Stimulated activated naive CD4-positive, alpha-beta T cell (primary cell): Measurements from ENCODE around the gene AGMO.

Source experiments
- DNase-seq, 6 experiments: peaks; one replicate each; lab custom pipeline; 2025; lab: John Stamatoyannopoulos, UW

AGMO gene

DNA sequence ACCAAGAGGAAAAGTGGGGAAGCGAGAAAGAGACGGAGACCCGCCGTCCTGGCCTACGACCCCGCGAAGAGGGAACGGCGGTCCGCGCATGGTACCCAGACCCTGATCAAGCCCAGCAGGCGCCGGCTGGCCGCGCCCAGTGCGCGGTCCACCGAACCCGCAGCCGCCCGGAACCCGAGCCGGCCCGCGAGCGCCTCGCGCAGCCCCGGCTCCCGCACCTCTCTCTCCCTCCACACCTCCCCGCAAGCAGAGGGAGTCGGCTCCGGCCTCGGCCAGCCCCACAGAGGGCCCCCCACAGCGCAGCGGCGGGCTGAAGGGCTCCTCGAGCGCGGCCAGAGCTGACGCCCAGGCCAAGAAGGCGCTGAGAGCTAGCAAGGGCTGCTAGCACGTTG, 164.7 kb downstream of the AGMO start:
- no peak for DNase-seq

DNA sequence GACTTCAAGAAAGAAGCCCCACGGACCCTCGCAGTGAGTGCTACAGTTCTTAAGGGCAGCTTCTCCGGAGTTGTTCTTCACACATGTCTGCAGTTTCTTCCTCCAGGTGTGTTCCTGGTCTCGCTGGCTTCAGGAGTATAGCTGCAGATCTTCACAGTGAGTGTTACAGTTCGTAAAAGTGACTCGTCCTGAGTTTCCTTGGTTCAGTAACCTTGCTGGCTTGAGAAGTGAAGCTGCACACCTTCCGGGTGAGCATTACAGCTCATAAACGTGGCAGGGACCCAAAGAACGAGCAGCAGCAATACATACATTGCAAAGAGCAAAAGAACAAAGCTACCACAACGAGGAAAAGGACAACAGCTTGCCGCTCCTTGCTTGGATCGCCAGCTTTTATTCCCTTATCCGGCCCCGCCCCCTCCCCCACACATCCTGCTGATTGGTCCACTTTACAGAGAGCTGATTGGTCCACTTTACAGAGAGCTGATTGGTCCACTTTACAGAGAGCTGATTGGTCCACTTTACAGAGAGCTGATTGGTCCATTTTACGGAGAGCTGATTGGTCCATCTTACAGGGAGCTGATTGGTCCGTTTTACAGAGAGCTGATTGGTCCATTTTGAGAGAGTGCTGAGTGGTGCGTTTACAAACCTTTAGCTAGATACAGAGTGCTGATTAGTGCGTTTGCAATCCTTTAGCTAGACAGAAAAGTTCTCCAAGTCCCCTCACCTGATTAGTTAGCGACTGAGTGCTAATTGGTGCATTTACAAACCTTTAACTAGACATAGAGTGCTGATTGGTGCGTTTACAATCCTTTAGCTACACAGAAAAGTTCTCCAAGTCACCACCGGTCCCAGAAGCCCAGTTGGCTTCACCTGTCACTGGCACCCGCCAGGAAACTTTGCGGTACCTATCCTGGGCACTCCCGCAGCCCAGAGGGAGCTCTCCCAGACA, 165.3 kb downstream of the AGMO start:
- no peak for DNase-seq

DNA sequence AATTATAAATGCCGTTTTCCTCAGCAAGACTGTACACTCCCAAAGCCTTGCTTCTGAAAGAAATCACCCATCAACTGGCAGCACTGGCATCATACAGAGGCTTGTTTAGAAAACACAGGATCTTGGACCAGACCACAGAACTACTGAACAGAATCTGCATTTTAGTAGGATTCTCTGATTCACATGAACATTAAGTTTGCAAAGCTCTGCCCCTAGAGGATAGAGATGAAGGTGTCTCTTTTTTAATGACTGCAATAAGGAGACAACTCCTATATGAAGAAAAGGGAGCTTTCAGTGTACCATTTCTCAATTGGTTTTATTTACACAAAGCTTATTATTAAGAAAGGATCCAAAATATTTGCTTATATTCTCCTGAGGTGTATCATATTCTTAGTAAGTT, 172.7 kb downstream of the AGMO start:
- no peak for DNase-seq

DNA sequence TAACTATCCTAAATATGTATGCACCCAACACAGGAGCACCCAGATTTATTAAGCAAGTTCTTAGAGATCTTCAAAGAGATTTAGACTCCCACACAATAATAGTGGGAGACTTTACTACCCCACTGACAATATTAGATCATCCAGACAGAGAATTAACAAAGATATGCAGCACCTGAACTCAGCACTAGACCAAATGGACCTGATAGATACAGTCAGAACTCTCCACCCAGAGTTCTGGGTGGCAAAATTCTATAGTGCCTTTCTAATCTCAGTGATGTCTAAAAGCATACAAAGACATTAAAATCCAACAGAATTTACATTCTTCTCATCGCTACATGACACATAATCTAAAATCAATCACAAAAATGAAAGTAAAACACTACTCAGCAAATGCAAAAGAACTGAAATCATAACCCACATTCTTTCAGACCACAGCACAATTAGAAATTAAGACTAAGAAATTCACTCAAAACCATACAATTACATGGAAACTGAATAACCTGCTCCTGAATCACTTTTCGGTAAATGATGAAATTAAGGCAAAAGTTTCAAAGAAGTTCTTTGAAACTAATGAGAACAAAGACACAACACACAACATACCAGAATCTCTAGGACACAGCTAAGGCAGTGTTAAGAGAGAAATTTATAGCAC, 183.2 kb downstream of the AGMO start:
- DNase-seq, result no peak

DNA sequence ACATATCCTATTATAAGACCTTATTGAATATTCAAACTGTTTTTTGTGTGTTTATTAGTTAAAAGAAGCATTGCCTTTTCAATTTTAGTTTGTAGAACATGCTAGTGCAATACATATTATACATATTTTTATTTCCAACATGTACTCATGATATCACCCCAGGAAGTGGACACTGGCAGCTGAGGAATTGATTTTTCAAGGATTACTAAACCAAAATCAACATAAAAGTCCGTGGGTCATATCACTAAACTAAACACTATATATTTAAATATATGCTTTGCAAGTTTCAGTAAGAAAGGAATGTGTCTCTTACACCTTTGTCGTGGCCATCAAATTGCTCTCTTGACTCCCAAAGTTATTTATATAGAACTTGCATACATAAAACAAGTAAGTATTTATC, 185.2 kb downstream of the AGMO start:
- no peak for DNase-seq

DNA sequence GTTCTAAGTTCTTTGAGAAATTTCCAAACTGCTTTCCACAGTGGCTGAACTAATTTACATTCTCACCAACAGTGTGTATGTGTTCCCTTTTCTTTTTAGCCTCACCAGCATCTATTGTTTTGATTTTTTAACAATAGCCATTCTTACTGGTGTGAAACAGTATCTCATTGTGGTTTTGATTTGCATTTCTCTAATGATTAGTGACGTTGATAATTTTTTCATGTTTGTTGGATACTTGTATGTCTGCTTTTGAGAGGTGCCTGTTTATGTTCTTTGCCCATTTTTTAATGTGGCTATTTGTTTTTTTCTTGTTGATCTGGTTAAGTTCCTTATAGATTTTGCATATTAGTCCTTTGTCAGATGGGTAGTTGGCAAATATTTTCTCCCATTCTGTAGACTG, 191.4 kb downstream of the AGMO start:
- no peak for DNase-seq

DNA sequence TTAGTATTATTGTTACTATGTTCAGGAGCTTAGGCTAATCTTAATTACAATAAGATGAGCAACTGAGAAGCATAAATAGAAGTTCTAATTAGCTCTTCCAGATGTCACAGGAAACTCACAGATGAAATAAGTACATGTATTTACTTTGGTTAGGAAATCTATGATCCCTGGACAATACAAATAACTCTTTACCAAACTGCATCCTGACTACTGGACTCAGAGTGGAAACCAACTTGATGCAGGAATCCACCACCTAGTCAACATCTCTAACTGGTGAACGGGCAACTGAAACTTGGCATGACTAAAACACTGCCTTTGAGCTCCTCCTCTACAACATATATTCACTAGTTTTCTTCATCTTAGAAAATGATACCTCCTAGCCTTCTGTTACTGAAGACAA, 193.2 kb downstream of the AGMO start:
- no peak for DNase-seq

DNA sequence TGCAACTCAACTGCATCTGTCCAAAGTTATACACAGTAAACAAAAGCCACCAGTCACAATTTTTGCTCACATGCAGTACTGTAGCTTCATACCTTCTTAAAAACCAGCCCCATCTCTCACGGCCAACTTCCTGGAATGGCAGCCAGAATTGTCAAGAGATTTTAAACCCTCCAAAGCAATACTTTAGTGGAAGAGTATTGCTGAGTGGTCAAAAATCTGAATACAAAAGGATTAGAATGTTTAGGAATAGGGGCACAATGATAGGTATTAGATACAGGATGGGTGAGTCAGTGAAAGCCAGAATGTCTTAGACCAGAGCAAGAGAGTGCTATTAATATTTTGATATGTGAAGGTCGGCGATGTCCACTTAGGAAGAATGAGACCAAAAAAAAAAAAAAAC, 193.9 kb downstream of the AGMO start:
- no peak for DNase-seq

DNA sequence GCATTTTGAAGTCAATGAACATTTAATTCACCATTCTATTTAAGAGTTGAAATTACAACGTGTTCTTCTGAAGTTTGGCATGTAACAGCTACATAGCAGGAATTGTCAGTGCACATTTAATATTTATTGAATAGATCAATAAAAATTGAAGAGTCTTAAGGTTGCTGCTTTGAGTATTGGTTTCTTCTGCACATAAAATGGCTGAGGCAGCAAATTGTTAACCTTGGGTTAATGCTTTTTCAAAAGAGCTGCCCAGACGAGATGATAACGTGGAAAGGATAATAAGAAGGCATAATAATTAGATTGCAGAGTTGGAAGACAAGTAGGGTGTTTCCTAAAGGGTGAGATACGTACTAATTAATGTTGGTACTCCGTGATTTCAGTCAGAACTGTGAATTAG, 203.7 kb downstream of the AGMO start:
- DNase-seq, result no peak

DNA sequence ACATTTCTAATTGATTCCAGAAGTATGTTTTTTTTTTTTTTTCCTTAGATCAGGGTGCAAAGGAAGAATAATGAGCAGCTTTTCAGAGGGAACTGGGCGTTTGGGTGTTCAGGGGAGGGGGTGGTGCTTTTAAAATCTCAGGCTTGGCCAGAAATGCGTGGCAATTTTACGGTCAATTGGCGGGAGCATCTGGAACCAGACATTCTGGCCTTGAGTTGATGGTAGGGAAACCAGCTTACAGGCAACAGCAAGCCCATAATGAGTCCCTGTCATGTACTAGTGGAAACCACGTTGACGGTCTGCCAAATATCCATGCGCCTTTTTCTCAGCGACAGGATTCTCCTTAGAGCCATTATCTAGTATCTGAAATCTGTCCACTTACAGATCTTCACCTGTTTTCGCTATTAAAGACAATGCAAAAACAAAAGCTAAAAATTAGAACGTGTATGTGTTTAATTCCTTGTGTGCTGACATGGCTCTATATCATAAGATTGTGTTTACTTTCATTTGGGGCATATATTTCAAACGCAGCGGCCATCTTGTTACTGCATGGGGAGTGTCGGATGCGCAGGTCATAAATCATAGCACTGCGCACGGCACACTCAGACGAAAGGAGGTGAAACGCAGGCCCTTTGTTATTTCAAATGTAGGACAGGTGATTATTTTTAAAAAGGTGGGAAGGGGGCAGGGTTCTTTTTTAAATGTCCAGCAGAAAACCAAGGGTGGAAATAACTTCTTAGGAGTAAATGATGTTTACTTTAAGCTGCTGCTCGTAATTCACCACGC, 209.2 kb downstream of the AGMO start:
- no peak for DNase-seq

DNA sequence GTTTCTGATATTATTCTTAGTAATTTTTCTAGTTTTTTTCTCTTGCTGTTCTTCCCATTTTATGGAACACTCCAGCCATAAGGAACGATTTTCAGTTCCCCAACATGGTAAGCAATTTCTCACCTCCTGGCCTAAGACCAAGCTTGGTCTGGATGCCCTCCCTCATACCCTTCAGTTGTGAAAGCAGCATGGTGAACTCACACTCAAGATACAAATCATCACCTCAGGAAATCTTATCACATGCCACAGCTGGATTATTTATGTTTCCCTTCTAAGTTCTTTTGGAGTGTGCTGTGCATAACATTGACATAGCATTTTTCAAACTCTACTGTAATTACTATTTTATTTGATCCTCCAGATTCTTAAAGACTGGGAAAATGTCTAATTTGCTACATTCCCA, 216.6 kb downstream of the AGMO start:
- DNase-seq, result no peak

DNA sequence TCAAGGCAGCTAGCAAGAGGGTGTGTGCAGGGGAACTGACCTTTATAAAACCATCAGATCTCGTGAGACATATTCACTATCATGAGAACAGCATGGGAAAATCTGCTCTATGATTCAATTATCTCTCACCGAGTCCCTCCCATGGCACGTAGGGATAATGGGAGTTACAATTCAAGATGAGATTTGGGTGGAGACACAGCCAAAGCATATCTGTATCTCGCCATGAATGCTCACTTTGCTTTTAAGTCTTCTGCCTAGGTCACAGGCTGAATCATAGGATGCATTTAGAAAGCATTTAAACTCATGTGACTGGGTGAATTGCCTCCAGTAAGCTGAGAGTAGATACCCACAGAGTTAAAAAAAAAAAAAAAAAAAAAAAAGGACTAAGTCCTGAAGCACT, 220.0 kb downstream of the AGMO start:
- no peak for DNase-seq

DNA sequence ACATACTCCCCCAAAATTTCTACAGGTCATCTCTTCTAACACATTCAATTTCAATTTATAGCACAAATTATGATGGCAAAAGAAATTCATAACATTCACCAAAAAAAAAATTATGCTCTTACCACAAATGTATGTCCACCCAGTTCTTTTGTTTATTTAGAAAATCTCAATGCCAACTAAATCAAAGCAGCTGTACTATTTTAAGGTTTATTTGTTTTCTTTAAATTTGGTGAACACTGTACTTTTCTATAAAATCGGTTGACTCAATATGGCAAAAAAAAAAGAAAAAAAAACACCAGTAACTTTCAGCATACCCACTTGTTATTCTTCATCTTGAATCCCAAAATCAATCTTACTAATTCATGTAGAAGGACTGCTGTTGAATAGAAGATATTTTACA, 225.7 kb downstream of the AGMO start:
- DNase-seq, result no peak

DNA sequence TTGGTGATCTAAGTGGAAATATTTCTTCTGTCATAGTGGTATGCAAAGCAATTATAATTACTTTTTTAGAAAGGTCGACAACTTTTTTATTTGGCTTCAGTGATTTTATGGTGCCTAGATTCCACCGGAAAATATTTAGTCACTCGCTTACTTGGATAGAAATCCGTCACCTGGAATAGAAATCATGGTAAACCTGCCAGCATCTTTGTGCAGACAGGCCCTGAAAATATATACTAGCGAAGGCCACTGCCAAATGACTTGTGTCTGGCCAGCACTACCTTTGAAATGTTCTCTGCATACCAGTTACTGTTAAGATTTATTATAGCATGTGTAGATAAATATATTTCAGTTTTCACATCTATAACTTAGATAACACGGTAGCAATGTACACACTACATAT, 226.4 kb downstream of the AGMO start:
- DNase-seq, result no peak

DNA sequence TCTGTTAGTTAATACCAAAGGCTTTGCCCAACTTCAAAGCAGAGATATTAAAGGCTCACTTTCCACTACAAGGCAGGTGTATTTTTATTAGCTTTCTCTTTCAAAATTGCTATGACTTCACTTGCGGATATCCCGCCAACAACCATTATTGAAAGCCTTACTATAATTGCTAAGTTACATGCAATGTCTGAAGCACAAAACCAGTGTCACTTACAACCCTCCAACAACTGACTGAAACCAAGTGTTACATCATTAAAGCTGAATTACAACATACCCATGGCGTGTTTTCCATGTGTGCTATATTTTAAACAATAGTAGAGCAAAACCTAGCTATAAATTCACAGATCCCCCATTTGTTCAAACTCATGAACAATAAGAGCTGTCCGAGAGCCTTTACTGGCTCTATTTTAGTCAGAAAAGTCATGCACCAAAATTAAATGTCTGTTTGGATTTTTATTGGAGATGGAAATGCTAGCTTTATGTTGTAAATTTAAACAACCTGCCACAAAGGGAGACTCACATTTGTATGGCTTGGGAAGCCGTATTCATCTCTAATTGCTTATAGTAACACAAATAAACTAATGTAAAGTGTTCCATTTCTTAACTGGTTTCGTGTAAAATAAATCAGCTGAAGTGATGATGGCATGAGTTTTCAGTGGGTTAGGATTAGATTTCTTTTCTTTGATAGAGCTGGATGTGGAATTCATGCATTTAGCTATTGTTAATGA, 227.1 kb downstream of the AGMO start:
- DNase-seq, result no peak

DNA sequence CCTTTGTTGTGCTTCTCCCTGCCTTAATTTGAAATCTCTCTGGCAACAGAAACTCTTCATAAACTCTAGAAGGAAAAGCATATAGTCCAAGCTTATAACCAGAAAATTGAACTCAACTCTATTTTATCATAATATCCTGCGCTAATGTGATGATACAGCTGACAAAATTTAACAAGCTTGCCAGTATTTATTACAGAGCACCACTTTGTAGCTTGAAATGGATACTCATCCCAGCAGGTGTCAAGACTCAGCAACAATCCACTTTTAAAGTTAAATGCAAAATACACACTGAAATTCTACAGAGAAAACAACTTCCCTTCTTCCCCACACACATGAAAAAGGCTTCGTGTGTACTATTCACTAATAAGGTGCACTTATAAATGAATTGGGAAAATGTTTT, 228.9 kb downstream of the AGMO start:
- DNase-seq, result no peak

DNA sequence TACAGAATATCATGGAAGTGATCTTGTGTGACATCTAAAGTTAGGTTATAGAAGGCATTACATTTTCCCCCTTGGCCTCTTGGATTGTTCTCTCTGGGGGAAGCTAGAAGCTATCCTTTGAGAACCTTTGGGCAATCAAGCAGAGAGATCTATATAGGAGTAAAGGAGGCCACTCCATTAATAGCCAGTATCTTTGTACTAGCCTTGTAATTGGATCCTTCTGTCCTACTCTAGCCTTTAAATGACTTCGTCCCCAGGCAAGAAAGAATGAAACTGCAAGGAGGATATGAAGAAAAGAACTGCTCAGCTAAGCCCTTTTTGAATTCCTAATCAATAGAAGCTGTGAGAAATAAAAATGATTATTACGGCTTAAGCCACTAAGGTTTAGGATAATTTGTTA, 230.9 kb downstream of the AGMO start:
- DNase-seq, result no peak

DNA sequence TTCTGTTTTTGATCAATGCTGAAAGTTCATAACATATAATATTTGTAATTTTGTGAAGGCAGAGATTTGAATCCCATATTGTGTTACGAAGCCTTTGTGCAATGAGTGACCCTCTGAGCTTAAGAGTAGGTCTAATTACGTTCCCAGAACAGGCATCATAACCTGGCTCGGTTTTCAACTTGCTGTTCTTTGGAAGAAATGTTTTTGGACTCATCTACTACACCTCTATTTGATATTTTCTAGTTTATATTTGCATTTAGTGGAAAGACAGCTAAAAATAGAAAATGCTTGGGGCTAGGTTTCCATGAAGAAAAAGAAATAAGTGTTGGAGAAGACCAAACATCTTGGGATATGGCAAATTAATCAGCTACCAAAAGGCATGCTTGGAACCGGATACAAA, 234.8 kb downstream of the AGMO start:
- no peak for DNase-seq

DNA sequence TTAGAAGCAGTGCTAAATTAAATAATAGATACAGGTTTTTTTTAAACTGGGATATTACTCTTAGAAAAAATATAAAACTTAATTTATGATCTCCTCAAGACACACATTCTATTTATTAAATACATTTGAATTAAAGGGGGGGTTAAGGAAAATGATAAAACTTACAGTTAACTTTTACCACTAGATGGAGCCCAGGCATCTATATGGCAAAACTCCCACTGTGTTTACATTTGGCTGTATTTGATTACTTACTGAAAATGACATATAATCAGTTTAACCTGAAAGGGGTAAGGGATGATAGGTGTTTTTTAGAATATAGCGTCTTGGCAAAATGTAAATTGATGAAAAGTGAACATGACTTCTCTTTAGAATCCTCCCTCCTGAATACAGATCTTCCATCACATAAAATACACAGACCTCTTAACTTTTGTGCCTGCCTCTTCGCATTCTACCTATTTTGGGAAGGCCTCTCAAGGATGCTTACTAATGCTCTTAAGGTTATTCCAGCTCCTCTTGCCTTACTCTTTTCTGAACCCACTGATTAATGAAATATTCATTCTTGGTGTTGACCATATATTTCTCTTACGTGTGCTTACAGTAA, 235.7 kb downstream of the AGMO start:
- DNase-seq, result no peak

DNA sequence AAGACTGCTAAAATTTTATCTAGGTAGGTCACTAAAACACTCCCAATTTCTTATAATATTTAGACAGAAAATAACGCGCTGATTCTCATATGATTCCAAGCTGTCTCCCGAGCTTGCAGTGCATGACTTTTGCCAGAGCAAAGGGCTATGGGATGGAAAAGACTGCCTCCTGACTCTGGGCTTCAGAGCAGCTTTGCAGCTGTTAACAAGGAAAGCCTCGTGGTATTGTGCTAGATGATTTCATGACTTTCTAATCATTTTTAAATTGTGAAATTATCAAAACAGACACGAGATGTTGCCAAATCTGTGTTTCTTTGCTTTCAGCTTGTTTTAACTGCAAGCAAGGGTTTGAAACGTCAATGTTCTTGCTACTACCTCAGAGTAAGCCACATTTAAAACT, 238.3 kb downstream of the AGMO start:
- DNase-seq, result no peak

DNA sequence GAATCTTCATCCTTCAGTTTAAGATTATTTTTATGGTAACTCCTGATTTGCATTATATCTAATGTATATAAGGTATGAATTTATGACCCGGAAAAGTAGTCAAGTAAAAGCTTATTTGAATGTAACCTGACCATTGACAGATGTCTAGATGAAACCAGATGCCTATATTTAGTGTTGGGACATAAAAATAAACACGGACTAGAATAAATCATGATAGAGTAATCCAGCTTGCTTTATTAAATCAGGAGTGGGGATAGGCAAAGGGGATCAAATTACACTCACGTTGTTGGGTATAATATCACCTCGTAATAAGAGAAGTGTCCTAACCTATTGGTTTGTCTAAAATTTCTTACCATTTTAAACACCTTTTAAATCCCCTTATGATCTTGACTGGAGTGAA, 244.6 kb downstream of the AGMO start:
- DNase-seq, result no peak

DNA sequence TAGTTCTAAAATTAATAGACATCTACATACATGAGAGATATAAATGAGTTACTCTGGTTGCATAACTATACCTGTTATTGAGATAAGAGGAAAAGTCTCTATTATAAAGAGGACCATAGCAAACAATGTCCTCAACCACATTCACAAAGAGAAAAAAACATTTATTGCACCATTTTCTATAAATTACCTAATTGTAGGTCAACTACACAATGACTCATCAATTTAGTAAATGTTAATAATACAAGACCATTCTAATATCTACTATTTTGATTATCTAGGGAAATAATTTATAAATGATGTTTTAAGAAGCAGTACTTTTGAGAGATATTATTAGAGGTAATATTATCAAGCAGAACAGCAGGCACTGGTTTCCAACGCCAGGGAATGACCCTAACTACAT, 246.1 kb downstream of the AGMO start:
- no peak for DNase-seq
